Measurements from ENCODE around the gene STRAP. TPM values are rescaled to one million over a fixed set of nuclear protein-coding genes. Genes with fewer than 3 reads are reported as not detected.

STRAP gene
- total and polyA plus RNA-seq, 2 donors (not counting 1 experiment from before 2014, with no cell fraction given) = 44.4 to 49.0 TPM

- Histone ChIP-seq H3K9me3 (ENCODE audit: control extremely low read depth in 1 of 3, control insufficient read depth in 2 of 3, insufficient read depth in 1 of 3, low read length in 2 of 3) (no peaks in the 10 kb centered on the region), H3K4me2 (replicated peaks; ENCODE audit: low read depth, low read length, poor library complexity, severe bottlenecking) (no peak overlapping the region), H3K4me1 (ENCODE audit: control insufficient read depth in 2 of 2, insufficient read depth in 2 of 2, low read length in 2 of 2) (no peaks in the 10 kb centered on the region), H4K20me1 (ENCODE audit: control insufficient read depth, insufficient read depth, low read length, poor library complexity, severe bottlenecking) (no peaks in the 10 kb centered on the region), H2AFZ (ENCODE audit: insufficient read depth, low read depth, low read length, poor library complexity, severe bottlenecking) (no peak overlapping the region), H3K79me2 (ENCODE audit: control insufficient read depth, insufficient read depth, low read length) (no peaks in the 10 kb centered on the region), H3K4me3 (ENCODE audit: control extremely low read depth in 1 of 5, extremely low read depth in 1 of 5, insufficient read depth in 1 of 5, low read depth in 2 of 5, low read length in 4 of 5) (no peak overlapping the region), H3K36me3 (replicated peaks in 1 of 2; ENCODE audit: control extremely low read depth in 1 of 2, control insufficient read depth in 1 of 2, extremely low read depth in 1 of 2, insufficient read depth in 2 of 2, low read length in 1 of 2) (no peaks in the 10 kb centered on the region), H3K9ac (ENCODE audit: low read length) (no peak overlapping the region), H3K27me3 (replicated peaks in 1 of 4; ENCODE audit: control extremely low read depth in 1 of 4, control insufficient read depth in 3 of 4, insufficient read depth in 4 of 4, low read length in 3 of 4) (no peaks in the 10 kb centered on the region), H3K27ac (ENCODE audit: low read length in 2 of 2) (no peak overlapping the region)
- no peaks in the 10 kb centered on the region for H3K9me3 Mint-ChIP-seq (ENCODE audit: insufficient read depth)
- CTCF ChIA-PET = interaction anchor here (0.6 to 1.1 kb wide), 3 partner anchors 81 to 319 kb away, joined by 3 to 4 read pairs (median 3); no protein-coding TSS in a partner anchor
- ATAC-seq (ENCODE audit: low read depth) = no peak
- H3K27ac Mint-ChIP-seq = no peak overlapping the region
- no peaks in the 10 kb centered on the region for H3K27me3 Mint-ChIP-seq
- WGBS (ENCODE audit: insufficient coverage) = 100% methylated on average over 1 of the region's 3 CpGs
- intact Hi-C loops (cut with micrococcal nuclease) = no loop called here
- DNase-seq = no peak
- POLR2A ChIA-PET = no interaction called here
- H3K4me3 Mint-ChIP-seq = no peak overlapping the region
- no peaks in the 10 kb centered on the region for H3K4me1 Mint-ChIP-seq
- TF ChIP-seq CTCF (IDR thresholded peaks at IDR 0.05) (no peak), EZH2 (IDR thresholded peaks at IDR 0.05; ENCODE audit: borderline replicate concordance, insufficient read depth, low read depth, low read length, poor library complexity, severe bottlenecking) (no peak)
Observed at GRCh38 chr12:15851045-15851620, 31.1 kb upstream of the STRAP start.

GRCh38 chr12:15851919-15852318 lies 30.3 kb upstream of the STRAP start:
- no peaks in the 10 kb centered on the region for H3K9me3 ChIP-seq (ENCODE audit: control extremely low read depth in 1 of 3, control insufficient read depth in 2 of 3, insufficient read depth in 1 of 3, low read length in 2 of 3)
- no peak overlapping the region for H2AFZ ChIP-seq (ENCODE audit: insufficient read depth, low read depth, low read length, poor library complexity, severe bottlenecking)
- POLR2A ChIA-PET = no interaction called here
- H3K27me3 ChIP-seq (replicated peaks in 1 of 4; ENCODE audit: control extremely low read depth in 1 of 4, control insufficient read depth in 3 of 4, insufficient read depth in 4 of 4, low read length in 3 of 4) = no peaks in the 10 kb centered on the region
- Mint-ChIP-seq H3K9me3 (ENCODE audit: insufficient read depth) (no peaks in the 10 kb centered on the region), H3K27me3 (no peaks in the 10 kb centered on the region), H3K27ac (no peak overlapping the region), H3K4me1 (no peaks in the 10 kb centered on the region), H3K4me3 (no peak overlapping the region)
- no peak overlapping the region for H3K4me2 ChIP-seq (replicated peaks; ENCODE audit: low read depth, low read length, poor library complexity, severe bottlenecking)
- H3K79me2 ChIP-seq (ENCODE audit: control insufficient read depth, insufficient read depth, low read length) = no peaks in the 10 kb centered on the region
- DNase-seq = no peak
- no peaks in the 10 kb centered on the region for H4K20me1 ChIP-seq (ENCODE audit: control insufficient read depth, insufficient read depth, low read length, poor library complexity, severe bottlenecking)
- no CpG with 5 or more reads among the region's 3 CpGs for WGBS (ENCODE audit: insufficient coverage)
- ATAC-seq (ENCODE audit: low read depth) = no peak
- intact Hi-C loops (cut with micrococcal nuclease) = no loop called here
- CTCF ChIA-PET = interaction anchor here (7.0 kb wide), 1 partner anchor 320 kb away, joined by 48 read pairs; no protein-coding TSS in a partner anchor
- H3K4me1 ChIP-seq (ENCODE audit: control insufficient read depth in 2 of 2, insufficient read depth in 2 of 2, low read length in 2 of 2) = no peaks in the 10 kb centered on the region
- no peak overlapping the region for H3K9ac ChIP-seq (ENCODE audit: low read length)
- H3K27ac ChIP-seq (ENCODE audit: low read length in 2 of 2) = no peak overlapping the region
- no peak overlapping the region for H3K4me3 ChIP-seq (ENCODE audit: control extremely low read depth in 1 of 5, extremely low read depth in 1 of 5, insufficient read depth in 1 of 5, low read depth in 2 of 5, low read length in 4 of 5)
- no peak for TF ChIP-seq CTCF (IDR thresholded peaks at IDR 0.05)
- TF ChIP-seq EZH2 (IDR thresholded peaks at IDR 0.05; ENCODE audit: borderline replicate concordance, insufficient read depth, low read depth, low read length, poor library complexity, severe bottlenecking) = no peak
- no peaks in the 10 kb centered on the region for H3K36me3 ChIP-seq (replicated peaks in 1 of 2; ENCODE audit: control extremely low read depth in 1 of 2, control insufficient read depth in 1 of 2, extremely low read depth in 1 of 2, insufficient read depth in 2 of 2, low read length in 1 of 2)

Measured in B cell (primary cell).